Stimulated activated CD4-positive, alpha-beta T cell treated with anti-CD3 and anti-CD28 coated beads, Interleukin-1b, Interleukin-23, amount 100 ng/mL, for 24 hours (primary cell): ENCODE results near the gene COL9A3.

Source experiments
- DNase-seq, 4 experiments: peaks; one replicate each; pipeline ENCODE4 v3.0.0-alpha.2; 2020; ENCODE audit warnings: low read depth in 4 of 4, low spot score in 1 of 4

COL9A3 gene

GRCh38 chr20:62809530-62810428 is 7.1 kb upstream of the COL9A3 start:
- no peak for DNase-seq

GRCh38 chr20:62811320-62811719 is 5.5 kb upstream of the COL9A3 start:
- no peak for DNase-seq

- no peak for DNase-seq
These were observed 5.1 kb upstream of the COL9A3 start for GRCh38 chr20:62811720-62812119.

- no peak for DNase-seq
These were observed 4.5 kb upstream of the COL9A3 start for GRCh38 chr20:62812181-62812906.

- DNase-seq: no peak
These were observed 4.0 kb upstream of the COL9A3 start for GRCh38 chr20:62812907-62813200.

- DNase-seq: no peak
These were observed 3.3 kb upstream of the COL9A3 start for GRCh38 chr20:62813588-62813987.

GRCh38 chr20:62814060-62814708 is 2.7 kb upstream of the COL9A3 start:
- no peak for DNase-seq

- no peak for DNase-seq
These were observed 2.2 kb upstream of the COL9A3 start for GRCh38 chr20:62814709-62815065.

GRCh38 chr20:62815066-62815991 is 1.5 kb upstream of the COL9A3 start:
- no peak for DNase-seq

- no peak for DNase-seq
These were observed 593 bp upstream of the COL9A3 start for GRCh38 chr20:62816031-62816883.

- no peak for DNase-seq
These were observed 1.2 kb downstream of the COL9A3 start for GRCh38 chr20:62817975-62818591.

- DNase-seq: no peak
These were observed 2.0 kb downstream of the COL9A3 start for GRCh38 chr20:62818592-62819493.

GRCh38 chr20:62819494-62820174 is 2.8 kb downstream of the COL9A3 start:
- DNase-seq: no peak

- no peak for DNase-seq
These were observed 3.5 kb downstream of the COL9A3 start for GRCh38 chr20:62820208-62820961.

- no peak for DNase-seq
These were observed 4.3 kb downstream of the COL9A3 start for GRCh38 chr20:62820962-62821725.

GRCh38 chr20:62821726-62822210 is 4.9 kb downstream of the COL9A3 start:
- no peak for DNase-seq
